Caco-2 (cell line): Measurements from ENCODE around the gene CTTNBP2. TPM values are rescaled to one million over a fixed set of nuclear protein-coding genes. Genes with fewer than 3 reads are reported as not detected.
A peak's percentile ranks its signal among the peaks of the same experiment; 100 is the strongest.

Experiments
- BruUV-seq: library from RNA; stranded (reverse); fragments of 400-500 nt; replicated peaks from 2 replicates; lab custom pipeline; 2021; lab: Mats Ljungman, UMichigan
- CTCF ChIA-PET: fragments of 300-600 bp; sonication (Branson Sonifier 250); formaldehyde crosslinking; loops from one replicate; lab custom pipeline; 2022; ENCODE audit warnings: antibody characterized with exemption; lab: Charles Lee
- POLR2A ChIA-PET: fragments of 300-600 bp; sonication (Branson Sonifier 250); formaldehyde crosslinking; loops from one replicate; lab custom pipeline; 2022; ENCODE audit warnings: antibody characterized with exemption; lab: Charles Lee
- DNase-seq, 2 experiments: peaks; one replicate each; pipeline versions ENCODE4 v3.0.0 to v3.0.0-alpha.2; 2020 to 2022
- H3K27me3 ChIP-seq: replicated peaks from 2 replicates; pipeline ENCODE4 v1.6.0; 2011; ENCODE audit warnings: low read length; ENCODE audit not compliant: control insufficient read depth, insufficient read depth
- H3K36me3 ChIP-seq: 2 replicates; pipeline ENCODE4 v1.5.1; 2011; ENCODE audit warnings: low read length; ENCODE audit not compliant: control insufficient read depth, insufficient read depth
- H3K4me1 ChIP-seq: fragments of 250-450 bp; sonication (Bioruptor Pico); 2 replicates; pipeline ENCODE4 v1.5.1; 2020; ENCODE audit warnings: mild to moderate bottlenecking
- H3K4me3 ChIP-seq: 2 replicates; pipeline ENCODE4 v1.5.1; 2011; ENCODE audit warnings: low read depth, mild to moderate bottlenecking, control low read depth, low read length
- H3K9me3 ChIP-seq: fragments of 250-450 bp; sonication (Bioruptor Pico); 2 replicates; pipeline ENCODE4 v1.5.1; 2020; ENCODE audit warnings: mild to moderate bottlenecking, moderate library complexity
- H3K27ac Mint-ChIP-seq: one replicate; pipeline ENCODE4 v1.8.0; 2022; ENCODE audit warnings: mixed read lengths; ENCODE audit not compliant: unreplicated experiment
- H3K27me3 Mint-ChIP-seq: one replicate; pipeline ENCODE4 v1.8.0; 2022; ENCODE audit warnings: mixed read lengths; ENCODE audit not compliant: insufficient read depth, unreplicated experiment
- H3K36me3 Mint-ChIP-seq: one replicate; pipeline ENCODE4 v1.8.0; 2022; ENCODE audit warnings: mild to moderate bottlenecking, mixed read lengths; ENCODE audit not compliant: insufficient read depth, unreplicated experiment
- H3K4me1 Mint-ChIP-seq: one replicate; pipeline ENCODE4 v1.8.0; 2022; ENCODE audit warnings: low read depth, mixed read lengths; ENCODE audit not compliant: unreplicated experiment
- H3K4me3 Mint-ChIP-seq: one replicate; pipeline ENCODE4 v1.8.0; 2022; ENCODE audit warnings: mild to moderate bottlenecking, moderate library complexity, mixed read lengths; ENCODE audit not compliant: unreplicated experiment
- H3K9me3 Mint-ChIP-seq: one replicate; pipeline ENCODE4 v1.8.0; 2022; ENCODE audit warnings: mixed read lengths; ENCODE audit not compliant: unreplicated experiment
- CTCF ChIP-seq, 2 experiments: fragments of 200-600 bp in 1 of 2; IDR thresholded peaks; 1 replicate in 1 of 2; 2 replicates in 1 of 2; pipeline versions ENCODE4 v1.5.1 to v1.8.0; 2011 to 2022; ENCODE audit warnings: antibody characterized with exemption in 1 of 2, control low read depth in 1 of 2, inconsistent platforms in 1 of 2, low read depth in 1 of 2, low read length in 1 of 2, mild to moderate bottlenecking in 1 of 2, moderate library complexity in 1 of 2; ENCODE audit not compliant: insufficient read depth in 1 of 2, severe bottlenecking in 1 of 2, unreplicated experiment in 1 of 2
- intact Hi-C: fragments of 100-400 bp; cut with micrococcal nuclease; formaldehyde crosslinking; loops from one replicate; pipeline ENCODE4 v1.10.0; 2022; ENCODE audit not compliant: unreplicated experiment
- total RNA-seq: library from RNA; stranded (reverse); gene quantifications from 2 replicates; pipeline ENCODE4 v1.2.3, GENCODE V29; 2022

Gene CTTNBP2
- total RNA-seq, 1 experiment from 2014 or later: 3.2 TPM

GRCh38 chr7:117781707-117782106 is 91.5 kb downstream of the CTTNBP2 start:
- no TSS peak for BruUV-seq
- POLR2A ChIA-PET: no interaction called here
- CTCF ChIA-PET: no interaction called here

GRCh38 chr7:117780832-117781231 is 92.4 kb downstream of the CTTNBP2 start:
- BruUV-seq: no TSS peak
- CTCF ChIA-PET: no interaction called here
- Mint-ChIP-seq H3K27ac (no peak overlapping the region), H3K4me3 (no peak overlapping the region), H3K4me1 (peaks cover 17% of the 10 kb centered on the region), H3K36me3 (no peaks in the 10 kb centered on the region), H3K9me3 (no peaks in the 10 kb centered on the region), H3K27me3 (no peaks in the 10 kb centered on the region)
- intact Hi-C loops: no loop called here
- Histone ChIP-seq H3K36me3 (no peaks in the 10 kb centered on the region), H3K27me3 (no peaks in the 10 kb centered on the region), H3K4me3 (no peak overlapping the region), H3K9me3 (no peaks in the 10 kb centered on the region), H3K4me1 (peaks cover 8% of the 10 kb centered on the region)
- no peak for DNase-seq
- no peak for TF ChIP-seq CTCF (IDR thresholded peaks at IDR 0.05; ENCODE audit: insufficient read depth in 1 of 2, low read depth in 1 of 2, low read length in 1 of 2, severe bottlenecking in 1 of 2, unreplicated experiment in 1 of 2)
- POLR2A ChIA-PET: no interaction called here

More at GRCh38 chr7:117781707-117782106, 91.5 kb downstream of the CTTNBP2 start:
- Mint-ChIP-seq H3K4me3 (no peak overlapping the region), H3K4me1 (peaks cover 8% of the 10 kb centered on the region), H3K27me3 (no peaks in the 10 kb centered on the region), H3K36me3 (no peaks in the 10 kb centered on the region), H3K9me3 (no peaks in the 10 kb centered on the region), H3K27ac (no peak overlapping the region)
- H3K9me3 ChIP-seq: no peaks in the 10 kb centered on the region
- no peak for DNase-seq
- H3K4me3 ChIP-seq: no peak overlapping the region
- peaks cover 8% of the 10 kb centered on the region for H3K4me1 ChIP-seq
- TF ChIP-seq CTCF (IDR thresholded peaks at IDR 0.05; ENCODE audit: insufficient read depth in 1 of 2, low read depth in 1 of 2, low read length in 1 of 2, severe bottlenecking in 1 of 2, unreplicated experiment in 1 of 2): no peak
- H3K36me3 ChIP-seq: no peaks in the 10 kb centered on the region
- H3K27me3 ChIP-seq: no peaks in the 10 kb centered on the region
- intact Hi-C loops: no loop called here

GRCh38 chr7:117777335-117778142 is 95.7 kb downstream of the CTTNBP2 start:
- Histone ChIP-seq H3K27me3 (no peaks in the 10 kb centered on the region), H3K9me3 (no peaks in the 10 kb centered on the region), H3K4me1 (peaks cover 8% of the 10 kb centered on the region), H3K36me3 (no peaks in the 10 kb centered on the region), H3K4me3 (no peak overlapping the region)
- ChIA-PET CTCF (interaction anchor here (1.0 kb wide), 1 partner anchor 376 kb away, joined by 4 read pairs; no protein-coding TSS in a partner anchor), POLR2A (no interaction called here)
- BruUV-seq: no TSS peak
- H3K4me3 Mint-ChIP-seq: no peak overlapping the region
- H3K9me3 Mint-ChIP-seq: no peaks in the 10 kb centered on the region
- H3K4me1 Mint-ChIP-seq: peaks cover 19% of the 10 kb centered on the region
- peak in 1 of 2 experiments; percentile 11 for DNase-seq
- no peaks in the 10 kb centered on the region for H3K36me3 Mint-ChIP-seq
- H3K27ac Mint-ChIP-seq: no peak overlapping the region
- no peaks in the 10 kb centered on the region for H3K27me3 Mint-ChIP-seq
- intact Hi-C loops: no loop called here
- no peak for TF ChIP-seq CTCF (IDR thresholded peaks at IDR 0.05; ENCODE audit: insufficient read depth in 1 of 2, low read depth in 1 of 2, low read length in 1 of 2, severe bottlenecking in 1 of 2, unreplicated experiment in 1 of 2)
